ENCODE data around the gene TSGA10.

- TF ChIP-seq FOXP2 (optimal IDR thresholded peaks at IDR 0.05; ENCODE audit: control extremely low read depth, extremely low read length, insufficient read depth) (no peak), EZH2 (IDR thresholded peaks at IDR 0.05) (no peak)
Observed at GRCh38 chr2:99101697-99102096, 53.0 kb downstream of the TSGA10 start.

All from SK-N-MC (cell line).